Astrocyte (in vitro differentiated cells and primary cell): ENCODE measurements around the gene PPP4R4.

Source experiments
- EZH2 ChIP-seq: IDR thresholded peaks from 2 replicates; pipeline ENCODE4 v1.6.1; 2012; ENCODE audit warnings: mild to moderate bottlenecking, low read length, inconsistent platforms; ENCODE audit not compliant: insufficient read depth
- TF ChIP-seq, protein P1 (sequence below): IDR thresholded peaks from 2 replicates; pipeline ENCODE4 v1.5.1; 2011; ENCODE audit warnings: low read depth, mild to moderate bottlenecking, inconsistent platforms, low read length, moderate library complexity; ENCODE audit not compliant: insufficient read depth

DNA sequence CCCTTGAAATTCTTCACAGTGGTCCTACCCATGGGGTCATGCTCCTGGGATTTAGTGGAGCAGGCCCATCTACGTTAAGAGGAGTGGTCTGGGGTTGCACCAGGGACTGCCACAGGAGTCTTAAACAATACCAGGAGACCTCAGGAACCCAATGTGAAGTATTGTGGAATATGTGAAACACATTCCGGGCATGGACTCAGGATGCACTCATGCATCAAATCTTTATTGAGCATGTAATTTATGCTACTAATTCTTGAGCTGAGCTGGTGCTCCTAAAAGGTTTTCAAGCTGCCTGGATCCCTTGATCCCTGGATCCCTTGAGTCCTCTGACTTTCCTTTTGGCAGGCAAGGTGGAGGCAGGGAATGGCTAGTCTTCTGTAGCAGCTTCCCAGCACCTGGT lies 110.1 kb downstream of the PPP4R4 start:
- TF ChIP-seq, protein P1, sequence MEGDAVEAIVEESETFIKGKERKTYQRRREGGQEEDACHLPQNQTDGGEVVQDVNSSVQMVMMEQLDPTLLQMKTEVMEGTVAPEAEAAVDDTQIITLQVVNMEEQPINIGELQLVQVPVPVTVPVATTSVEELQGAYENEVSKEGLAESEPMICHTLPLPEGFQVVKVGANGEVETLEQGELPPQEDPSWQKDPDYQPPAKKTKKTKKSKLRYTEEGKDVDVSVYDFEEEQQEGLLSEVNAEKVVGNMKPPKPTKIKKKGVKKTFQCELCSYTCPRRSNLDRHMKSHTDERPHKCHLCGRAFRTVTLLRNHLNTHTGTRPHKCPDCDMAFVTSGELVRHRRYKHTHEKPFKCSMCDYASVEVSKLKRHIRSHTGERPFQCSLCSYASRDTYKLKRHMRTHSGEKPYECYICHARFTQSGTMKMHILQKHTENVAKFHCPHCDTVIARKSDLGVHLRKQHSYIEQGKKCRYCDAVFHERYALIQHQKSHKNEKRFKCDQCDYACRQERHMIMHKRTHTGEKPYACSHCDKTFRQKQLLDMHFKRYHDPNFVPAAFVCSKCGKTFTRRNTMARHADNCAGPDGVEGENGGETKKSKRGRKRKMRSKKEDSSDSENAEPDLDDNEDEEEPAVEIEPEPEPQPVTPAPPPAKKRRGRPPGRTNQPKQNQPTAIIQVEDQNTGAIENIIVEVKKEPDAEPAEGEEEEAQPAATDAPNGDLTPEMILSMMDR = no peak
- TF ChIP-seq EZH2 = no peak
